ENCODE data around the gene CIAO3. TPM values are rescaled to one million over a fixed set of nuclear protein-coding genes. Genes with fewer than 3 reads are reported as not detected.

Gene CIAO3
- polyA plus RNA-seq, 1 donor (not counting 4 experiments of a cell fraction or from before 2014, with no cell fraction given), result 24.9 TPM

GRCh38 chr16:700684-701584 lies 39.9 kb downstream of the CIAO3 start:
- DNase-seq (ENCODE audit: low read depth, low spot score) (no peak), FAIRE-seq (no peak)
- no peak overlapping the region for H3K4me2 ChIP-seq (ENCODE audit: control insufficient read depth, extremely low read depth, insufficient read depth, low read depth, low read length)
- no peak overlapping the region for H2AFZ ChIP-seq (ENCODE audit: control insufficient read depth, low read length)
- no peak overlapping the region for H3K27ac ChIP-seq (ENCODE audit: control insufficient read depth, insufficient read depth, low read length)
- no peaks in the 10 kb centered on the region for H3K9me1 ChIP-seq (ENCODE audit: control insufficient read depth, extremely low read depth, insufficient read depth, low read length)
- TF ChIP-seq CTCF (optimal IDR thresholded peaks at IDR 0.05 in 1 of 3, IDR thresholded peaks at IDR 0.05 in 1 of 3, conservative IDR thresholded peaks at IDR 0.05 in 1 of 3; ENCODE audit: extremely low read depth in 1 of 3, insufficient read depth in 2 of 3, low read length in 3 of 3) (no peak), EZH2 (IDR thresholded peaks at IDR 0.05; ENCODE audit: low read length) (peak; percentile 97)
- H3K9me3 ChIP-seq (ENCODE audit: control insufficient read depth, low read depth, low read length), result no peaks in the 10 kb centered on the region
- no peak overlapping the region for H3K4me3 ChIP-seq (ENCODE audit: control insufficient read depth in 2 of 3, extremely low read depth in 1 of 3, insufficient read depth in 2 of 3, low read depth in 1 of 3, low read length in 3 of 3)
- H3K9ac ChIP-seq (ENCODE audit: control insufficient read depth, extremely low read depth, insufficient read depth, low read length), result no peak overlapping the region
- peaks cover 5% of the 10 kb centered on the region for H4K20me1 ChIP-seq (ENCODE audit: control insufficient read depth, extremely low read depth, insufficient read depth, low read length)
- H3K27me3 ChIP-seq (ENCODE audit: control insufficient read depth, extremely low read depth, insufficient read depth, low read length), result peaks cover 58% of the 10 kb centered on the region
- no peaks in the 10 kb centered on the region for H3K4me1 ChIP-seq (ENCODE audit: control insufficient read depth, extremely low read depth, insufficient read depth, low read length)
- H3K36me3 ChIP-seq (ENCODE audit: control insufficient read depth in 2 of 2, extremely low read depth in 1 of 2, insufficient read depth in 2 of 2, low read length in 2 of 2), result no peaks in the 10 kb centered on the region
- dilution Hi-C loops (cut with MboI; ENCODE audit: extremely low pct_ligation_motif_present, low sequenced_read_pairs), result no loop called here
- H3K79me2 ChIP-seq (ENCODE audit: control insufficient read depth, insufficient read depth, low read length), result no peaks in the 10 kb centered on the region

GRCh38 chr16:698911-699671 lies 41.7 kb downstream of the CIAO3 start:
- H2AFZ ChIP-seq (ENCODE audit: control insufficient read depth, low read length), result no peak overlapping the region
- H3K27ac ChIP-seq (ENCODE audit: control insufficient read depth, insufficient read depth, low read length), result no peak overlapping the region
- FAIRE-seq, result no peak
- peaks cover 64% of the 10 kb centered on the region for H3K27me3 ChIP-seq (ENCODE audit: control insufficient read depth, extremely low read depth, insufficient read depth, low read length)
- dilution Hi-C loops (cut with MboI; ENCODE audit: extremely low pct_ligation_motif_present, low sequenced_read_pairs), result no loop called here
- H3K4me3 ChIP-seq (ENCODE audit: control insufficient read depth in 2 of 3, extremely low read depth in 1 of 3, insufficient read depth in 2 of 3, low read depth in 1 of 3, low read length in 3 of 3), result no peak overlapping the region
- peaks cover 6% of the 10 kb centered on the region for H3K4me1 ChIP-seq (ENCODE audit: control insufficient read depth, extremely low read depth, insufficient read depth, low read length)
- H3K4me2 ChIP-seq (ENCODE audit: control insufficient read depth, extremely low read depth, insufficient read depth, low read depth, low read length), result no peak overlapping the region
- H3K9me1 ChIP-seq (ENCODE audit: control insufficient read depth, extremely low read depth, insufficient read depth, low read length), result no peaks in the 10 kb centered on the region
- no peak for TF ChIP-seq EZH2 (IDR thresholded peaks at IDR 0.05; ENCODE audit: low read length)
- TF ChIP-seq CTCF (optimal IDR thresholded peaks at IDR 0.05 in 1 of 3, IDR thresholded peaks at IDR 0.05 in 1 of 3, conservative IDR thresholded peaks at IDR 0.05 in 1 of 3; ENCODE audit: extremely low read depth in 1 of 3, insufficient read depth in 2 of 3, low read length in 3 of 3), result no peak
- H3K79me2 ChIP-seq (ENCODE audit: control insufficient read depth, insufficient read depth, low read length), result no peaks in the 10 kb centered on the region
- DNase-seq (ENCODE audit: low read depth, low spot score), result no peak
- no peaks in the 10 kb centered on the region for H3K36me3 ChIP-seq (ENCODE audit: control insufficient read depth in 2 of 2, extremely low read depth in 1 of 2, insufficient read depth in 2 of 2, low read length in 2 of 2)
- H4K20me1 ChIP-seq (ENCODE audit: control insufficient read depth, extremely low read depth, insufficient read depth, low read length), result peaks cover 5% of the 10 kb centered on the region
- no peaks in the 10 kb centered on the region for H3K9me3 ChIP-seq (ENCODE audit: control insufficient read depth, low read depth, low read length)
- H3K9ac ChIP-seq (ENCODE audit: control insufficient read depth, extremely low read depth, insufficient read depth, low read length), result no peak overlapping the region
